GM12878 (cell line): Measurements from ENCODE around the gene ALAD. TPM values are rescaled to one million over a fixed set of nuclear protein-coding genes. Genes with fewer than 3 reads are reported as not detected.
A peak's percentile ranks its signal among the peaks of the same experiment; 100 is the strongest.

Experiments
- ATF7 ChIP-seq: fragments of 450-650 bp; IDR thresholded peaks from 2 replicates; pipeline ENCODE4 v1.6.1; 2016; ENCODE audit warnings: low read depth, mild to moderate bottlenecking
- BCL11A ChIP-seq: IDR thresholded peaks from 2 replicates; pipeline ENCODE4 v1.6.1; 2011; ENCODE audit warnings: low read depth, low read length
- BCL3 ChIP-seq: IDR thresholded peaks from 2 replicates; pipeline ENCODE4 v1.6.1; 2011; ENCODE audit warnings: borderline replicate concordance, low read depth, mild to moderate bottlenecking, moderate library complexity, low read length; ENCODE audit not compliant: insufficient read depth, poor library complexity, severe bottlenecking
- BHLHE40 ChIP-seq, 2 experiments: fragments of 450-650 bp in 1 of 2; IDR thresholded peaks; 2 replicates each; pipeline ENCODE4 v1.6.1; 2011 to 2017; ENCODE audit warnings: low read depth in 2 of 2, borderline replicate concordance in 1 of 2, improper control_type of control experiment in 1 of 2, low read length in 1 of 2, mild to moderate bottlenecking in 1 of 2
- BRCA1 ChIP-seq: IDR thresholded peaks from 2 replicates; pipeline ENCODE4 v1.6.1; 2011; ENCODE audit warnings: low read depth, low read length, improper control_type of control experiment
- ETV6 ChIP-seq, 2 experiments: fragments of 450-650 bp in 1 of 2; IDR thresholded peaks in 1 of 2; conservative IDR thresholded peaks in 1 of 2; 2 replicates each; pipeline ENCODE4 v1.6.1; 2014; ENCODE audit warnings: antibody characterized with exemption in 1 of 2, borderline replicate concordance in 1 of 2, low read depth in 1 of 2, mild to moderate bottlenecking in 1 of 2, moderate library complexity in 1 of 2
- FOS ChIP-seq: IDR thresholded peaks from 3 replicates; pipeline ENCODE4 v1.6.1; 2011; ENCODE audit warnings: borderline replicate concordance; ENCODE audit not compliant: insufficient read length; ENCODE audit errors: extremely low read depth
- HDAC2 ChIP-seq: fragments of 200-600 bp; sonication (generic); IDR thresholded peaks from 2 replicates; pipeline ENCODE4 v1.6.1; 2017
- IKZF2 ChIP-seq, 2 experiments: fragments of 450-650 bp; IDR thresholded peaks; 2 replicates each; pipeline ENCODE4 v1.6.1; 2017; ENCODE audit warnings: mild to moderate bottlenecking in 2 of 2, moderate library complexity in 2 of 2
- JUND ChIP-seq: IDR thresholded peaks from 2 replicates; pipeline ENCODE4 v1.6.1; 2012; ENCODE audit warnings: low read depth, mild to moderate bottlenecking, low read length, improper control_type of control experiment, moderate library complexity
- KLF5 ChIP-seq: fragments of 450-650 bp; IDR thresholded peaks from 2 replicates; pipeline ENCODE4 v1.6.1; 2014; ENCODE audit warnings: mild to moderate bottlenecking; ENCODE audit not compliant: partially characterized antibody
- MAX ChIP-seq: IDR thresholded peaks from 2 replicates; pipeline ENCODE4 v1.6.1; 2012; ENCODE audit warnings: low read depth, low read length, improper control_type of control experiment
- MEF2A ChIP-seq: IDR thresholded peaks from 2 replicates; pipeline ENCODE4 v1.6.1; 2011; ENCODE audit warnings: low read depth, mild to moderate bottlenecking, low read length, moderate library complexity; ENCODE audit not compliant: insufficient read depth
- MTA2 ChIP-seq: fragments of 450-650 bp; IDR thresholded peaks from 2 replicates; pipeline ENCODE4 v1.6.1; 2016; ENCODE audit warnings: low read depth, mild to moderate bottlenecking, moderate library complexity
- MTA3 ChIP-seq: IDR thresholded peaks from 2 replicates; pipeline ENCODE4 v1.6.1; 2012; ENCODE audit warnings: low read length, inconsistent platforms, borderline replicate concordance
- NFYA ChIP-seq: IDR thresholded peaks from 2 replicates; pipeline ENCODE4 v1.6.1; 2011; ENCODE audit warnings: low read depth, mild to moderate bottlenecking, low read length, improper control_type of control experiment, borderline replicate concordance
- PBX3 ChIP-seq: IDR thresholded peaks from 2 replicates; pipeline ENCODE4 v1.6.1; 2011; ENCODE audit warnings: mild to moderate bottlenecking, low read depth, low read length, moderate library complexity; ENCODE audit not compliant: insufficient replicate concordance
- RAD51 ChIP-seq: fragments of 450-650 bp; IDR thresholded peaks from 2 replicates; pipeline ENCODE4 v1.6.1; 2016; ENCODE audit warnings: moderate library complexity, mild to moderate bottlenecking, inconsistent platforms
- RELA ChIP-seq: fragments of 450-650 bp; IDR thresholded peaks from 2 replicates; pipeline ENCODE4 v1.8.0; 2014; ENCODE audit warnings: borderline replicate concordance; ENCODE audit not compliant: partially characterized antibody
- RFX5 ChIP-seq: IDR thresholded peaks from 2 replicates; pipeline ENCODE4 v1.6.1; 2011; ENCODE audit warnings: low read depth, low read length, improper control_type of control experiment
- SMARCA5 ChIP-seq: fragments of 450-650 bp; IDR thresholded peaks from 2 replicates; pipeline ENCODE4 v1.6.1; 2017; ENCODE audit warnings: mild to moderate bottlenecking
- STAT3 ChIP-seq: IDR thresholded peaks from 2 replicates; pipeline ENCODE4 v1.6.1; 2011; ENCODE audit warnings: low read depth, low read length, improper control_type of control experiment
- ZBTB33 ChIP-seq: fragments of 450-650 bp; IDR thresholded peaks from 2 replicates; pipeline ENCODE4 v1.6.1; 2017; ENCODE audit warnings: mild to moderate bottlenecking
- polyA plus RNA-seq, 11 experiments: library from polyadenylated mRNA; depleted of rRNA in 4 of 11; unstranded in 6 of 11; stranded (reverse) in 5 of 11; fragments of >200 nt; fragmentation: Nextera tagmentation in 4 of 11; fragmentation: Illumina TruSeq in 1 of 11; extraction: Ambion mirVana in 4 of 11; extraction: Trizol in 1 of 11; gene quantifications; 1 replicate in 1 of 11; 2 replicates in 10 of 11; pipeline versions ENCODE4 v1.2.1 to v1.2.3, GENCODE V29; 2011 to 2016; ENCODE audit warnings: inconsistent platforms in 2 of 11, missing spikeins in 2 of 11, low read depth in 1 of 11
- total RNA-seq, 4 experiments: library from RNA; depleted of rRNA in 3 of 4; stranded (reverse); fragments of >200 nt in 3 of 4; fragmentation: Illumina TruSeq in 1 of 4; extraction: Trizol in 1 of 4; gene quantifications; 2 replicates each; pipeline versions ENCODE4 v1.2.1 to v1.2.3, GENCODE V29; 2013 to 2021

ALAD gene
- total and polyA plus RNA-seq, 10 of the 15 experiments (the other 5 are each of a cell fraction or from before 2014, with no cell fraction given), result 2.4 to 21.6 (median 12.9) TPM

GRCh38 chr9:113401027-113401792, at the start of gene ALAD (continued):
- TF ChIP-seq RFX5, result no peak
- TF ChIP-seq MTA3, result no peak
- peak; percentile 41 for TF ChIP-seq KLF5
- no peak for TF ChIP-seq BCL3
- no peak for TF ChIP-seq RAD51
- TF ChIP-seq STAT3, result no peak
- TF ChIP-seq ZBTB33, result no peak
- no peak for TF ChIP-seq ATF7
- TF ChIP-seq BHLHE40 (IDR thresholded peaks at IDR 0.05; ENCODE audit: borderline replicate concordance in 1 of 2, low read depth in 2 of 2, low read length in 1 of 2), result peak; percentile 17 to 61; a peak in 2 of 4 replicates
- peak; percentile 18 to 60 for TF ChIP-seq IKZF2 (IDR thresholded peaks at IDR 0.05)
- peak; percentile 66 for TF ChIP-seq MAX
- no peak for TF ChIP-seq NFYA
- TF ChIP-seq BCL11A, result no peak
- TF ChIP-seq MTA2, result 0 out of 2 replicates have a peak, but pooled peaks have one; percentile 7
- TF ChIP-seq MEF2A, result no peak
- no peak for TF ChIP-seq PBX3
- no peak for TF ChIP-seq FOS
- TF ChIP-seq RELA, result no peak
- no peak for TF ChIP-seq BRCA1
- no peak for TF ChIP-seq ETV6 (conservative IDR thresholded peaks at IDR 0.05 in 1 of 2, IDR thresholded peaks at IDR 0.05 in 1 of 2; ENCODE audit: borderline replicate concordance in 1 of 2, low read depth in 1 of 2)
- TF ChIP-seq HDAC2, result no peak
- TF ChIP-seq SMARCA5, result no peak; the same call in none of the 2 replicates
- TF ChIP-seq JUND, result no peak
